ENCODE data around the gene SDHA.
"Not testable (repeated sequence)": the region's sequence is repeated elsewhere in the genome, so short reads cannot be mapped to it uniquely, and the experiment has no call there.

DNA sequence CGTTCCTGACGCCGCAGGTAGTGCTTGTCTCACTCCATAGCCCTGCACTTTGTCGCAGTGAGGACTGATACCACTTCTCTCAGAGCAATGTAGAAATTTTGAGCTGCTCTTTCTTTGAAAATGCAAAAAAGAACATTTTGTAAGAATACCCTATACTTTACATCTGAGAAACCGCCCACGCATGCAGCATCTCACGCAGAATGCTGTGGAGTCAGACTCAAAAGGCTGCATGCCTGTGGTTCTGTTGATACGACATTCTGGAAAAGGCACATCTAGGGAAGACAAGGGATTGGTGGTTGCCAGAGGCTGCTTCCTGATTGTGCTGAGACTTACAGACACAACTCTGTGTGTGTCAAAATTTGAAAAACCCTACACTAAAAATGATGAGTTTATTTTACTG is 19.8 kb downstream of the SDHA start:
- TF ChIP-seq, protein P1, sequence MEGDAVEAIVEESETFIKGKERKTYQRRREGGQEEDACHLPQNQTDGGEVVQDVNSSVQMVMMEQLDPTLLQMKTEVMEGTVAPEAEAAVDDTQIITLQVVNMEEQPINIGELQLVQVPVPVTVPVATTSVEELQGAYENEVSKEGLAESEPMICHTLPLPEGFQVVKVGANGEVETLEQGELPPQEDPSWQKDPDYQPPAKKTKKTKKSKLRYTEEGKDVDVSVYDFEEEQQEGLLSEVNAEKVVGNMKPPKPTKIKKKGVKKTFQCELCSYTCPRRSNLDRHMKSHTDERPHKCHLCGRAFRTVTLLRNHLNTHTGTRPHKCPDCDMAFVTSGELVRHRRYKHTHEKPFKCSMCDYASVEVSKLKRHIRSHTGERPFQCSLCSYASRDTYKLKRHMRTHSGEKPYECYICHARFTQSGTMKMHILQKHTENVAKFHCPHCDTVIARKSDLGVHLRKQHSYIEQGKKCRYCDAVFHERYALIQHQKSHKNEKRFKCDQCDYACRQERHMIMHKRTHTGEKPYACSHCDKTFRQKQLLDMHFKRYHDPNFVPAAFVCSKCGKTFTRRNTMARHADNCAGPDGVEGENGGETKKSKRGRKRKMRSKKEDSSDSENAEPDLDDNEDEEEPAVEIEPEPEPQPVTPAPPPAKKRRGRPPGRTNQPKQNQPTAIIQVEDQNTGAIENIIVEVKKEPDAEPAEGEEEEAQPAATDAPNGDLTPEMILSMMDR (IDR thresholded peaks at IDR 0.05) = not testable (repeated sequence)
- TF ChIP-seq POLR2A (IDR thresholded peaks at IDR 0.05; ENCODE audit: low read depth); EP300 (IDR thresholded peaks at IDR 0.05): not testable (repeated sequence)

Measured in esophagus muscularis mucosa (tissue), 4 donors.